BJ (cell line): ENCODE measurements around the gene CTTN. TPM values are rescaled to one million over a fixed set of nuclear protein-coding genes. Genes with fewer than 3 reads are reported as not detected.

ENCODE experiments used
- CTCF ChIA-PET: fragments of 350-600 bp; formaldehyde crosslinking; extraction: SDS; loops from one replicate; lab custom pipeline; 2021; ENCODE audit warnings: antibody characterized with exemption, inconsistent platforms; lab: Yijun Ruan, JAX
- POLR2A ChIA-PET: fragments of 300-600 bp; sonication (Branson Sonifier 250); formaldehyde crosslinking; extraction: SDS; loops from one replicate; lab custom pipeline; 2021; ENCODE audit warnings: antibody characterized with exemption; lab: Charles Lee
- DNase-seq: peaks from one replicate; pipeline ENCODE4 v3.0.0-alpha.2; 2011; ENCODE audit warnings: low read depth
- H3K27me3 ChIP-seq: 2 replicates; pipeline ENCODE4 v1.6.0; 2011; ENCODE audit warnings: low read length; ENCODE audit not compliant: control insufficient read depth, insufficient read depth
- H3K36me3 ChIP-seq: 2 replicates; pipeline ENCODE4 v1.5.1; 2011; ENCODE audit warnings: low read length; ENCODE audit not compliant: control insufficient read depth, insufficient read depth
- H3K4me3 ChIP-seq: 2 replicates; pipeline ENCODE4 v1.5.1; 2011; ENCODE audit warnings: low read depth, mild to moderate bottlenecking, control low read depth, low read length
- CTCF ChIP-seq: IDR thresholded peaks from 2 replicates; pipeline ENCODE4 v1.5.1; 2011; ENCODE audit warnings: low read depth, mild to moderate bottlenecking, control low read depth, inconsistent platforms, low read length, moderate library complexity; ENCODE audit not compliant: insufficient read depth
- polyA plus RNA-seq: library from polyadenylated mRNA; depleted of rRNA; stranded (reverse); fragments of >200 nt; gene quantifications from 2 replicates; pipeline ENCODE4 v1.2.3, GENCODE V29; 2011

The CTTN gene
- polyA plus RNA-seq, 1 experiment = 166 TPM

GRCh38 chr11:70467201-70468085, 69.1 kb downstream of the CTTN start:
- ChIA-PET CTCF (interaction anchor here (0.7 to 6.3 kb wide), 12 partner anchors 9 to 905 kb away, joined by 3 to 54 read pairs (median 4); no protein-coding TSS in a partner anchor), POLR2A (no interaction called here)
- Histone ChIP-seq H3K36me3 (no peaks in the 10 kb centered on the region), H3K27me3 (peaks cover 1% of the 10 kb centered on the region; the same call in 1 of the 2 replicates), H3K4me3 (no peak overlapping the region)
- TF ChIP-seq CTCF = peak; percentile 86
- DNase-seq = no peak

- ChIA-PET POLR2A (no interaction called here), CTCF (interaction anchor here (0.7 to 6.3 kb wide), 9 partner anchors 8 to 904 kb away, joined by 3 to 54 read pairs (median 5); no protein-coding TSS in a partner anchor)
- Histone ChIP-seq H3K27me3 (no peaks in the 10 kb centered on the region), H3K36me3 (no peaks in the 10 kb centered on the region), H3K4me3 (no peak overlapping the region)
- no peak for DNase-seq
- TF ChIP-seq CTCF = no peak
Observed at GRCh38 chr11:70468256-70469195, 70.2 kb downstream of the CTTN start.

- no peaks in the 10 kb centered on the region for H3K27me3 ChIP-seq
- ChIA-PET CTCF (interaction anchor here (2.0 to 6.3 kb wide), 2 partner anchors 10 to 285 kb away, joined by 7 to 54 read pairs; no protein-coding TSS in a partner anchor), POLR2A (no interaction called here)
- no peak for DNase-seq
- H3K36me3 ChIP-seq = no peaks in the 10 kb centered on the region
- no peak for TF ChIP-seq CTCF
- no peak overlapping the region for H3K4me3 ChIP-seq
Observed at GRCh38 chr11:70470127-70470526, 71.8 kb downstream of the CTTN start.

- H3K27me3 ChIP-seq = no peaks in the 10 kb centered on the region
- no peak overlapping the region for H3K4me3 ChIP-seq
- no peaks in the 10 kb centered on the region for H3K36me3 ChIP-seq
- CTCF ChIA-PET = interaction anchor here (1.0 to 6.3 kb wide), 4 partner anchors 10 to 553 kb away, joined by 3 to 54 read pairs (median 5); no protein-coding TSS in a partner anchor
- TF ChIP-seq CTCF = peak; percentile 18; the same call in 1 of the 2 replicates
- POLR2A ChIA-PET = interaction anchor here (0.7 kb wide), 1 partner anchor 26 kb away, joined by 3 read pairs; no protein-coding TSS in a partner anchor
- DNase-seq = no peak
Observed at GRCh38 chr11:70471254-70471653, 72.9 kb downstream of the CTTN start.
